GM23248 (cell line): ENCODE data around the gene TNRC6C.

Experiments used
- EZH2 ChIP-seq: fragments of 200-600 bp; sonication (generic); IDR thresholded peaks from 2 replicates; pipeline ENCODE4 v1.6.1; 2018; ENCODE audit warnings: antibody characterized with exemption, mild to moderate bottlenecking; ENCODE audit not compliant: insufficient read depth, poor library complexity, severe bottlenecking
- EZH2phosphoT487 ChIP-seq: fragments of 200-600 bp; sonication (generic); IDR thresholded peaks from 2 replicates; pipeline ENCODE4 v1.6.1; 2018; ENCODE audit warnings: antibody characterized with exemption, moderate library complexity, mild to moderate bottlenecking, low read depth; ENCODE audit not compliant: insufficient read depth

- TF ChIP-seq EZH2phosphoT487 (no peak), EZH2 (no peak)
Observed at GRCh38 chr17:78101542-78101941, 143.0 kb downstream of the TNRC6C start.
